ENCODE measurements around the gene DCXR. TPM values are rescaled to one million over a fixed set of nuclear protein-coding genes. Genes with fewer than 3 reads are reported as not detected.

The DCXR gene
- total and polyA plus RNA-seq, 4 experiments from 2014 or later, result 65.9 to 164 (median 92.9) TPM

DNA sequence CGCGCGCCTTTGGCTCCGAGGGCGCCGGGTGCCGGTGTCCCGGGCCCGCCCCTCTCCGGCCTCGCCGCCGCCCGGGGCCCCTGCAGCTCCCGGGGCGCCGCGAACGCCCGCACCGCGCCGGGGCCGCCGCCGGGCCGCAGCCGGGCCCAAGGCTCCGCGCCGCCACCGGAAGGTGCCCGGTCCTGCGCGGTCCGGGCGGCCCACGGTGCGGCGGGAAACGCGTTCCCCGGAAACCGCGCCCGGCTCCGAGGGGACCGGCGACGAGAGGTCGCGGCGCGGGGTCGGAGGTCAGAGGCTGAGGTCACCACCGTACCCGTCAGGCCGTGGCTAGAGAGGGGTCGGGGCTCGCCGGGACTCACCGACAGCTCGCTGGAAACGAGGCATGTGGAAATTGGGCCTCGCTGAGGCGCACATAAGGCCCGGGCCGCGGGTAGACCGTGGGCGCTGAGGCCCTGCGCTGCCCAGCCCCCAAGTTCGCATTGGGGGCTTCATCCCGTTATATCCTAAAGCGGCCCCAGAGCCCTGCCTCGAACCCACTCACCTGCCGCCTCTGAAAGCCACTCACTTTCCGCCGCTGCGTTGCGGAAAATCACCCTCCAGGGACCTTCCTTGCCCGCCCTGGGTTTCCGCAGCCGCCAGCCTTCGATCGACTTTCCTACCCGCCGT, 28.3 kb upstream of the DCXR start, which contains the start of gene DUS1L:
Gene DUS1L (minus strand): TSS at position 167 of the 666 bp plus-strand sequence. CDS start 745 bp downstream, outside the sequence.
- Histone ChIP-seq H3K4me3 (ENCODE audit: low read length in 2 of 2) (peak within 1 kb of the TSS; percentile 42 to 73), H3K4me1 (ENCODE audit: insufficient read depth, low read length) (peaks cover 28% of the 10 kb centered on the region), H3K36me3 (ENCODE audit: insufficient read depth, low read length) (peaks cover 5% of the 10 kb centered on the region), H3K9me3 (ENCODE audit: control insufficient read depth in 1 of 2, low read length in 2 of 2) (no peaks in the 10 kb centered on the region), H3K27me3 (ENCODE audit: insufficient read depth, low read length) (no peaks in the 10 kb centered on the region), H3K27ac (ENCODE audit: low read depth, low read length) (peak within 1 kb of the TSS; percentile 66)
- Mint-ChIP-seq H3K27me3 (no peaks in the 10 kb centered on the region), H3K4me1 (peaks cover 0 to 23% (median 12%) of the 10 kb centered on the region in 4 donors), H3K4me3 (peak within 1 kb of the TSS; percentile 81 to 89 (median 86)), H3K27ac (peak within 1 kb of the TSS; percentile 91 to 97 (median 94)), H3K9me3 (no peaks in the 10 kb centered on the region), H3K36me3 (peaks cover 0 to 4% of the 10 kb centered on the region in 2 donors)
- intact Hi-C loops (cut with micrococcal nuclease), result loop anchor here (1.0 to 2.0 kb wide), 2 partner anchors 14 to 29 kb away; partner anchors contain the start of genes DCXR, GPS1 and RFNG
- POLR2A ChIA-PET (ENCODE audit: partially characterized antibody), result interaction anchor here (0.7 to 3.9 kb wide), 17 partner anchors 9 to 206 kb away, joined by 3 to 27 read pairs (median 7); partner anchors contain the start of genes CENPX, DCXR, FASN and GPS1
- peak; percentile 44 to 78 (median 70) for DNase-seq
- CTCF ChIA-PET (ENCODE audit: partially characterized antibody), result interaction anchor here (0.5 to 1.7 kb wide), 5 partner anchors 28 to 303 kb away, joined by 3 to 4 read pairs (median 3); partner anchors contain the start of gene DCXR

DNA sequence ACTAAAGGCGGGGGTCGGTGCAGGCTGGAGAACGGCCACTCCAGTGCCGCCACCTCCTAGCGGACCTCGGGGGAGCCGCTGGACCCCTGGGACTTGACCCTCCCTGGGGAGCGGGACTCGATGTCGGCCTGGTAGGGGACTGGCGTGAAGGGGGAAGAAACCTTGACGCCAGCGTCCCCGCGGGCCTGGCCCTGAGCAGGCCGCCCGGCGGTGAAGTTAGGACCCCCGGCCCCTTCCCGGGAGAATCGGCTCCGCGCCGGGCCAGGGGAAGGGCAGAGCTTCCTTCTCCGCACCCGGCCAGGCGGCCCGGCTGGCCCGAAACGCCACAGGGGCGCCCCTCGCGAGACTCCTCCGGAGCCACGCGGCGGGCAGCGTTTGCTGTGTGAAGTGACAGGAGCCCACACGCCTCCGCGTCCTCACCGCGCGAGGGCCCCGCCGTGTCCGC, 27.7 kb upstream of the DCXR start:
- no peaks in the 10 kb centered on the region for H3K9me3 ChIP-seq (ENCODE audit: control insufficient read depth in 1 of 2, low read length in 2 of 2)
- H3K4me3 ChIP-seq (ENCODE audit: low read length in 2 of 2), result peak overlapping the region; percentile 23 to 73
- H3K4me3 Mint-ChIP-seq, result peak overlapping the region; percentile 49 to 74 (median 70)
- peak overlapping the region; percentile 63 for H3K27ac ChIP-seq (ENCODE audit: low read depth, low read length)
- H3K9me3 Mint-ChIP-seq, result no peaks in the 10 kb centered on the region
- H3K27ac Mint-ChIP-seq, result peak overlapping the region in 3 of 7 donors; percentile 22 to 64 (median 52)
- H3K4me1 ChIP-seq (ENCODE audit: insufficient read depth, low read length), result peaks cover 28% of the 10 kb centered on the region
- H3K36me3 ChIP-seq (ENCODE audit: insufficient read depth, low read length), result peaks cover 11% of the 10 kb centered on the region
- no peaks in the 10 kb centered on the region for H3K27me3 Mint-ChIP-seq
- ChIA-PET POLR2A (ENCODE audit: partially characterized antibody) (interaction anchor here (0.9 to 3.9 kb wide), 16 partner anchors 8 to 205 kb away, joined by 3 to 27 read pairs (median 8); partner anchors contain the start of genes CENPX, DCXR, FASN and GPS1), CTCF (ENCODE audit: partially characterized antibody) (interaction anchor here (1.1 to 1.7 kb wide), 2 partner anchors 28 to 106 kb away, joined by 3 to 4 read pairs; partner anchors contain the start of gene DCXR)
- no peak for DNase-seq
- no peaks in the 10 kb centered on the region for H3K27me3 ChIP-seq (ENCODE audit: insufficient read depth, low read length)
- peaks cover 0 to 6% of the 10 kb centered on the region in 2 donors for H3K36me3 Mint-ChIP-seq
- intact Hi-C loops (cut with micrococcal nuclease), result loop anchor here (1.0 to 2.0 kb wide), 2 partner anchors 14 to 28 kb away; partner anchors contain the start of genes DCXR, GPS1 and RFNG
- H3K4me1 Mint-ChIP-seq, result peaks cover 0 to 23% (median 12%) of the 10 kb centered on the region in 4 donors

DNA sequence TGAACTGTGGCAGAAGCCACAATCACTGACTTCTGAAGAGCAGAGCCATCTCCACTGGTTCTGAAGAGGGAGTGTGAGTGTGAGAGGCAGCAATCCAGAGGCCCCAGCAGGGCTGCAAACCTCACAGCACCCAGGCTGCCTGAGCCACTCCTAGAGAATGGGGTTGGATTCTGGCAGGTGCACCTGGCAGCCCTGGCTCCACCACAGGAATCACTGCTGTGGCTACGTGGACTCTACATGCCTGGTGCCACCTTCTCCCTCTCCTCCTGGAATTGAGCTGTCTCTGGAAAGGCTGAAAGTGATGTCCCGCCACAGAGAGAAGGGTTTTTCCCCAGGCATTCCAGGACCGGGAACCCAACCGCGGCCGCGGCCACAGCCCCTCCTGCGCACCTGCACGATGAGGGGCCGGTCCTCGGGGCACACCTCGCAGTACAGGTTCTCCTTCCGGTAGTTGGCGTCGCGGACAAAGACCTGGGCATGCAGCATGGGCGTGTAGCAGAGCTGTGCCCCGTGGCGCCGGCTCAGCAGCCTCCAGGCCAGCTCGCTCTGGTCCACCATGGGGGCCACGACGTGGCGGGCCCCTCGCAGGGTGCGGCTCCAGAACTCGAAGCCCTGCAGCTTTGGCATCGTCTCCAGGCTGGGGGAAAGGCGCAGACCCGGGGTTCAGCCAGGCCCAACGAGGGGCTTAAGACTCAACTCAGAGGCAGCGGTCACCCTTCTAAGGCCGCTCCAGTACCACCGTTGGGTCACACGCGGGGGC, 27.1 kb upstream of the DCXR start:
- H3K27ac ChIP-seq (ENCODE audit: low read depth, low read length), result peak overlapping the region; percentile 63
- H3K27ac Mint-ChIP-seq, result peak overlapping the region in 5 of 7 donors; percentile 59 to 87 (median 66)
- H3K4me1 ChIP-seq (ENCODE audit: insufficient read depth, low read length), result peaks cover 28% of the 10 kb centered on the region
- peak overlapping the region; percentile 23 to 73 for H3K4me3 ChIP-seq (ENCODE audit: low read length in 2 of 2)
- intact Hi-C loops (cut with micrococcal nuclease), result loop anchor here (1.0 to 2.0 kb wide), 2 partner anchors 13 to 28 kb away; partner anchors contain the start of genes DCXR, GPS1 and RFNG
- ChIA-PET POLR2A (ENCODE audit: partially characterized antibody) (interaction anchor here (1.0 to 3.9 kb wide), 11 partner anchors 8 to 81 kb away, joined by 4 to 27 read pairs (median 15); partner anchors contain the start of genes CENPX, DCXR, FASN and GPS1), CTCF (ENCODE audit: partially characterized antibody) (interaction anchor here (1.1 to 1.7 kb wide), 2 partner anchors 27 to 105 kb away, joined by 3 to 4 read pairs; partner anchors contain the start of gene DCXR)
- peaks cover 14% of the 10 kb centered on the region for H3K36me3 ChIP-seq (ENCODE audit: insufficient read depth, low read length)
- H3K27me3 ChIP-seq (ENCODE audit: insufficient read depth, low read length), result no peaks in the 10 kb centered on the region
- no peaks in the 10 kb centered on the region for H3K9me3 ChIP-seq (ENCODE audit: control insufficient read depth in 1 of 2, low read length in 2 of 2)
- DNase-seq, result peak in 1 of 5 donors; percentile 36
- no peaks in the 10 kb centered on the region for H3K9me3 Mint-ChIP-seq
- H3K4me1 Mint-ChIP-seq, result peaks cover 0 to 23% (median 12%) of the 10 kb centered on the region in 4 donors
- peaks cover 0 to 10% of the 10 kb centered on the region in 2 donors for H3K36me3 Mint-ChIP-seq
- H3K27me3 Mint-ChIP-seq, result no peaks in the 10 kb centered on the region
- H3K4me3 Mint-ChIP-seq, result peak overlapping the region; percentile 49 to 74 (median 70)

DNA sequence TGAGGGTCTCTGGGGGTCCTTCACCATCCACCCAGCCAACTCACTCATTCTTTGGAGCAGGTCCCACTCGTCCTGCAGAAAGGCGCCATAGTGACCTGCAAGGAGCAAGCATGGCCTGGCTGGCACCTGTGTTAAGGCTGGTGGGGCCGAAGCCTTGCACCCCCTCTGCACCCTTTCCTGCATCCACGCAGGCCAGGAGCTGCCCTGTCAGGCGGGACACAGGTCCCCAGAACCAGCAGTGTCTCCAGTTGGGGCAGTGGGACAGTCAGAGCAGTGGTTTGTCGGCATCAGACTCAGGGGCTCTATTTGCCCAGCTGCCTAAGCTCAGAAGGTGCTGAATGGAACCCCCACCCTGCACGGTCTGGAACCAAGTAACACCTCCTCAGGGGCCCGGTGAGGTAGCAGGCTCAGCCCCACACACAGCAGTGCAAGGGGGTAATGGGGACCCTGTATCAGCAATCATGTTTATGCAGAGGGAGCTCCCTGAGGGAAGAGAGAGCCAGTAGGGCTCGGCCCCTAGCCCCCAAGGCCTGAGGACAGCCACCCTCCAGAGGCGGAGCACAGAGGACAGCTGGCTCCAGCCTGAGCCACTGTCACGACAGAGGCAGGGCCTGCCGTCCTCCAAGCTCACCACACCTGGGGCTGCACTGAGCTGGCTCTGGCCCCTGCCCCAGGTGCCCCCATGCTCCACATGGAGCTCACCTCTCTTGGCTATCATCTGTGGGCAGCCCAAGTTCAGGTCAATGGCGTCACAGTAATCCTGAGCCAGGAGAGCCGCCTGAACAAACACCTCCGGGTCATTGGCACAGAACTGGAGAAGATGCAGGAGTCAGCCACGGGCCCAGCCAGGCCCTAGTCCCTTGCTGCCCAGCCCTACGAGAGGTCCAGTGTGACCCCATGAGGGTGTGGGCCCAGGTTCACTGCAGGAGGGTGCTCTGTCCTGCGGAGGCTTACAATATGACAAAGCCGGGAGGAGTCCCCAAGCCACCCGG, 26.2 kb upstream of the DCXR start:
- no peaks in the 10 kb centered on the region for H3K27me3 Mint-ChIP-seq
- peak overlapping the region in 6 of 7 donors; percentile 17 to 70 (median 65) for H3K27ac Mint-ChIP-seq
- no peaks in the 10 kb centered on the region for H3K9me3 Mint-ChIP-seq
- H3K36me3 Mint-ChIP-seq, result peaks cover 0 to 12% of the 10 kb centered on the region in 2 donors
- Histone ChIP-seq H3K27ac (ENCODE audit: low read depth, low read length) (peak overlapping the region; percentile 63), H3K36me3 (ENCODE audit: insufficient read depth, low read length) (peaks cover 14% of the 10 kb centered on the region), H3K9me3 (ENCODE audit: control insufficient read depth in 1 of 2, low read length in 2 of 2) (no peaks in the 10 kb centered on the region), H3K4me1 (ENCODE audit: insufficient read depth, low read length) (peaks cover 28% of the 10 kb centered on the region), H3K27me3 (ENCODE audit: insufficient read depth, low read length) (no peaks in the 10 kb centered on the region), H3K4me3 (ENCODE audit: low read length in 2 of 2) (no peak overlapping the region)
- peaks cover 0 to 23% (median 12%) of the 10 kb centered on the region in 4 donors for H3K4me1 Mint-ChIP-seq
- CTCF ChIA-PET (ENCODE audit: partially characterized antibody), result interaction anchor here (0.9 kb wide), 1 partner anchor 26 kb away, joined by 4 read pairs; the partner anchor contains the start of gene DCXR
- intact Hi-C loops (cut with micrococcal nuclease), result loop anchor here (2.0 kb wide), 1 partner anchor 27 kb away; the partner anchor contains the start of gene DCXR
- DNase-seq, result peak in 1 of 5 donors; percentile 31
- POLR2A ChIA-PET (ENCODE audit: partially characterized antibody), result interaction anchor here (3.5 to 3.9 kb wide), 2 partner anchors 26 to 43 kb away, joined by 18 to 21 read pairs; partner anchors contain the start of gene DCXR
- H3K4me3 Mint-ChIP-seq, result peak overlapping the region; percentile 49 to 74 (median 70)

DNA sequence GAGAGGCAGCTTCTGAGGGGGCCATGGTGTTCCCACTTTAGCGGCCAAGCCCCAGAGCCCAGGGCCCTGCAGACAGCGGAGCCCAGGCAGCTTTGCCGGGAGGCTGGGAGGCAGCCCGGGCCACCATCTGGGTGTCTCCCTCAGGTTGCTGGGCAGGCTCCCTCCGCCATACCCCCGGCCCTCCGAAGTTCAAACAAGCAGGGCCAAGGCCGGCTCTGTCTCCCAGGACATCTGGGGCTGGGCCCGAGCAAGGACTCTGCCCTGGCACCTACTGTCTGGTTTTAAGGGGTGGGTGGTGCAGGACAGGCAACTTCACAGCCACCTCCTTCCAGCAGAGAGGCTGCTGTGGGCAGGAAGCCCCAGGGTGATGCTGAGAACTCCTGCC, 25.5 kb upstream of the DCXR start:
- Mint-ChIP-seq H3K4me1 (peaks cover 0 to 23% (median 12%) of the 10 kb centered on the region in 4 donors), H3K9me3 (peaks cover 0 to 1% (median 0%) of the 10 kb centered on the region in 8 donors), H3K27me3 (no peaks in the 10 kb centered on the region), H3K27ac (peak overlapping the region in 1 of 7 donors; percentile 54), H3K4me3 (no peak overlapping the region), H3K36me3 (peaks cover 0 to 15% of the 10 kb centered on the region in 2 donors)
- intact Hi-C loops (cut with micrococcal nuclease), result no loop called here
- ChIA-PET POLR2A (ENCODE audit: partially characterized antibody) (no interaction called here), CTCF (ENCODE audit: partially characterized antibody) (interaction anchor here (0.9 kb wide), 1 partner anchor 25 kb away, joined by 4 read pairs; the partner anchor contains the start of gene DCXR)
- Histone ChIP-seq H3K9me3 (ENCODE audit: control insufficient read depth in 1 of 2, low read length in 2 of 2) (no peaks in the 10 kb centered on the region), H3K27me3 (ENCODE audit: insufficient read depth, low read length) (no peaks in the 10 kb centered on the region), H3K27ac (ENCODE audit: low read depth, low read length) (no peak overlapping the region), H3K4me1 (ENCODE audit: insufficient read depth, low read length) (peaks cover 28% of the 10 kb centered on the region), H3K4me3 (ENCODE audit: low read length in 2 of 2) (no peak overlapping the region), H3K36me3 (ENCODE audit: insufficient read depth, low read length) (peaks cover 14% of the 10 kb centered on the region)
- DNase-seq, result no peak

Data from CD4-positive, alpha-beta memory T cell (primary cell).